Colonic mucosa (tissue), 4 donors: ENCODE results near the gene NOL11. TPM values are rescaled to one million over a fixed set of nuclear protein-coding genes. Genes with fewer than 3 reads are reported as not detected.

Source experiments
- DNase-seq: peaks from one replicate; pipeline ENCODE4 v3.0.0-alpha.2; 2020
- H3K27ac ChIP-seq: fragments of 200-600 bp; one replicate; pipeline ENCODE4 v1.8.0; 2021
- H3K27me3 ChIP-seq: fragments of 200-600 bp; one replicate; pipeline ENCODE4 v1.8.0; 2021
- H3K36me3 ChIP-seq: fragments of 200-600 bp; one replicate; pipeline ENCODE4 v1.8.0; 2021
- H3K4me1 ChIP-seq: fragments of 200-600 bp; one replicate; pipeline ENCODE4 v1.8.0; 2021; ENCODE audit warnings: mild to moderate bottlenecking
- H3K4me3 ChIP-seq: fragments of 200-600 bp; one replicate; pipeline ENCODE4 v1.8.0; 2021
- H3K9ac ChIP-seq, 2 donors: one replicate each; pipeline ENCODE4 v1.7.0; 2013; ENCODE audit warnings: control low read depth in 2 of 2, low read depth in 2 of 2, low read length in 2 of 2
- H3K9me3 ChIP-seq: fragments of 200-600 bp; one replicate; pipeline ENCODE4 v1.8.0; 2021
- intact Hi-C: fragments of 100-400 bp; cut with DNase I; formaldehyde crosslinking; loops from one replicate; pipeline ENCODE4 v1.14.1; 2022
- total RNA-seq, 2 donors: library from RNA; stranded (reverse); fragmentation: NEBNext Ultra II Directional in 1 of 2; extraction: Animal tissue kit (Norgen Biotek cat#: 25700) in 1 of 2; gene quantifications; one replicate each; pipeline ENCODE4 v1.2.1, GENCODE V29; 2021
- TF ChIP-seq, protein P1 (sequence below): fragments of 200-600 bp; IDR thresholded peaks from one replicate; pipeline ENCODE4 v1.8.0; 2022; ENCODE audit warnings: antibody characterized with exemption, mild to moderate bottlenecking
- donor health status: healthy.
- donor health status: DM: no; HTN: no; CAD: no.
- donor health status: DM: no; HTN: no; CAD: no.

Gene NOL11
- 10 to 100 TPM; 27.8 to 43.3 TPM for total RNA-seq

- Histone ChIP-seq H3K27ac (peak within 1 kb of the TSS; percentile 63), H3K27me3 (no peaks in the 10 kb centered on the region), H3K9me3 (no peaks in the 10 kb centered on the region), H3K36me3 (no peaks in the 10 kb centered on the region), H3K4me1 (no peaks in the 10 kb centered on the region), H3K4me3 (peak within 1 kb of the TSS; percentile 78), H3K9ac (peak within 1 kb of the TSS; percentile 91 to 97)
- TF ChIP-seq, protein P1, sequence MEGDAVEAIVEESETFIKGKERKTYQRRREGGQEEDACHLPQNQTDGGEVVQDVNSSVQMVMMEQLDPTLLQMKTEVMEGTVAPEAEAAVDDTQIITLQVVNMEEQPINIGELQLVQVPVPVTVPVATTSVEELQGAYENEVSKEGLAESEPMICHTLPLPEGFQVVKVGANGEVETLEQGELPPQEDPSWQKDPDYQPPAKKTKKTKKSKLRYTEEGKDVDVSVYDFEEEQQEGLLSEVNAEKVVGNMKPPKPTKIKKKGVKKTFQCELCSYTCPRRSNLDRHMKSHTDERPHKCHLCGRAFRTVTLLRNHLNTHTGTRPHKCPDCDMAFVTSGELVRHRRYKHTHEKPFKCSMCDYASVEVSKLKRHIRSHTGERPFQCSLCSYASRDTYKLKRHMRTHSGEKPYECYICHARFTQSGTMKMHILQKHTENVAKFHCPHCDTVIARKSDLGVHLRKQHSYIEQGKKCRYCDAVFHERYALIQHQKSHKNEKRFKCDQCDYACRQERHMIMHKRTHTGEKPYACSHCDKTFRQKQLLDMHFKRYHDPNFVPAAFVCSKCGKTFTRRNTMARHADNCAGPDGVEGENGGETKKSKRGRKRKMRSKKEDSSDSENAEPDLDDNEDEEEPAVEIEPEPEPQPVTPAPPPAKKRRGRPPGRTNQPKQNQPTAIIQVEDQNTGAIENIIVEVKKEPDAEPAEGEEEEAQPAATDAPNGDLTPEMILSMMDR = peak; percentile 95
- intact Hi-C loops = no loop called here
- peak; percentile 100 for DNase-seq
Measured at GRCh38 chr17:67717624-67718324, at the start of gene NOL11. Gene NOL11 (plus strand): TSS chr17:67717936. CDS start chr17:67717948, 12 bp downstream.

- no peak for DNase-seq
- no peaks in the 10 kb centered on the region for H3K36me3 ChIP-seq
- H3K9me3 ChIP-seq = no peaks in the 10 kb centered on the region
- H3K4me3 ChIP-seq = no peak overlapping the region
- TF ChIP-seq, protein P1 = no peak
- H3K9ac ChIP-seq = no peak overlapping the region
- no peaks in the 10 kb centered on the region for H3K4me1 ChIP-seq
- no peaks in the 10 kb centered on the region for H3K27me3 ChIP-seq
- no peak overlapping the region for H3K27ac ChIP-seq
- intact Hi-C loops = no loop called here
Measured at GRCh38 chr17:67671493-67671892, 46.2 kb upstream of the NOL11 start.

DNA sequence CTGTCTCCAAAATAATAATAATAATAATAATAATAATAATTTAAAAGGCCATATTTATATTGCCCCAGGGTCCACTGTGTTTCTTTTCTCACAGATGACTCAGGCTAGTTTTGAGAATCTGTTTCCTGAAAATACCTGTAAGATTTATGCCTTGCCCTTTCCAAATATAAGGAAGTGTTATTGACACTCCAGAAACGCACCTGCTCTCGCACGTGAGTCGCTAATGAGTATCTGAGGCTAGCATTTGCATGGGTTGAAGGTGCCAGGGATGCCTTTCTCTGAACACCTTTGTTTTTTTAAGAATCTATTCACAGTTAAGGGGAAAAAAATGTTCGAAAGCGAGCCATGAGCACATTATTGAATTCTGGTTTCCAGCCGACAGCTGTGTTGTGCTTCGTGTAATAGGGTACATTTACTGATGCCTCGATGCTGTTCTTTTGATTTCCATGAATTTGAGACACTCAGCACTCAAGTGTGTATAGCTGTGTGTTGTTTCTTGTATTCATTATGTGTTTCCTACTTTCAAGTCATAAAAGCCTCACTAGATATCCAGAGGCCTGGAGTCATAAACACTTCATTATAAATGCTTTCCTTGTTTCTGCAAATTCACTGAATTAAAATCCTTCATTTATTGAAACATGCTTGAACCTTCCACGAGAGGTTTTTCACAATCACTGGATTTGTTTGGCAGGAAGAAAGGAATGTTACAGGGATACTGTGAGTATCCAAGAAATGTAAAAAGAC, 45.0 kb upstream of the NOL11 start:
- H3K36me3 ChIP-seq = no peaks in the 10 kb centered on the region
- H3K27me3 ChIP-seq = no peaks in the 10 kb centered on the region
- no peak overlapping the region for H3K4me3 ChIP-seq
- no peak overlapping the region for H3K9ac ChIP-seq
- H3K9me3 ChIP-seq = no peaks in the 10 kb centered on the region
- H3K4me1 ChIP-seq = no peaks in the 10 kb centered on the region
- TF ChIP-seq, protein P1 = no peak
- DNase-seq = no peak
- H3K27ac ChIP-seq = no peak overlapping the region
- intact Hi-C loops = no loop called here

DNA sequence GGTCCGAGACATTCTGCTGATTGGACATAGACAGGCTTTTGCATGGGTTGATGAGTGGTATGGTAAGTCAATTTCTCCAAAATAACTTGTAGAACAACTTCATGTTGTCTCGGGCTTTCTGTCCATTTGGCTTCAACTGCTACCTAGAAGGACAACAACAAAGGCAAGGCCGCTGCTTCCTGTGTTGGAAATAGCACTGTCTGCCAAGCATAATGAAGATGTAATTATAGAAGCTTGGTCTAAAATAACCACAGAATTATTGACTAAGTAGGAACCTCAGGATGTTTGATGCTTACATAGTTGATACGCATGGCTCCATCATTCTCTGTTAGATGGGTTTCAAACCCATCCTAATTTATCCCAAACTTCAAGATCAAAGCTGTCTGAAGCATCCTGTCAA, 42.3 kb upstream of the NOL11 start:
- TF ChIP-seq, protein P1 = no peak
- H3K4me3 ChIP-seq = no peak overlapping the region
- H3K27me3 ChIP-seq = no peaks in the 10 kb centered on the region
- intact Hi-C loops = no loop called here
- H3K9ac ChIP-seq = no peak overlapping the region
- no peaks in the 10 kb centered on the region for H3K36me3 ChIP-seq
- H3K9me3 ChIP-seq = no peaks in the 10 kb centered on the region
- no peak overlapping the region for H3K27ac ChIP-seq
- H3K4me1 ChIP-seq = no peaks in the 10 kb centered on the region
- DNase-seq = no peak

DNA sequence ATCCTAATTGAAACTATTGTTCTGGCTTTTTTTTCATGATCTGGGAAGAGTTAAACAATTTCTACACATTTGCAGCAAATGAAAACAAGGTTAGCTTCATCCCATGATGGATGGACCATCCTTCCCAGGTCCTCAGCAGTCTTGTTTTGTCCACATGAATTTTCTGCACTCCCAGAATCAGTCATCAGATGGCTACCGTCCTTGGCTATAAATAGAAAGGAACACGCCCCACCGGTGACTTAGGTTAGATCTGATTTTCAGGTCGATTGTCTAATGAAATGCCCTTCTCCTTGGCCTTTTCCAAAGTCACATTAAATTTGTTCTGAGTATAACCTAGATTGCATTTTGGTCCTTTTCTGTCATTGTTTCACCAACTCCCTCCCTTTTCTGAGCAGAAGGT, 41.4 kb upstream of the NOL11 start:
- TF ChIP-seq, protein P1 = no peak
- Histone ChIP-seq H3K9me3 (no peaks in the 10 kb centered on the region), H3K27me3 (no peaks in the 10 kb centered on the region), H3K4me3 (no peak overlapping the region), H3K27ac (no peak overlapping the region), H3K36me3 (no peaks in the 10 kb centered on the region), H3K9ac (no peak overlapping the region), H3K4me1 (no peaks in the 10 kb centered on the region)
- DNase-seq = no peak
- intact Hi-C loops = no loop called here
